CD8-positive, alpha-beta memory T cell (primary cell): ENCODE results near the gene KMT2E. TPM values are rescaled to one million over a fixed set of nuclear protein-coding genes. Genes with fewer than 3 reads are reported as not detected.

ENCODE experiments used
- CTCF ChIA-PET: fragments of 350-600 bp; sonication (Branson Sonifier 250); formaldehyde crosslinking; loops from one replicate; lab custom pipeline; 2021; ENCODE audit warnings: antibody characterized with exemption; lab: Charles Lee
- POLR2A ChIA-PET: fragments of 350-600 bp; sonication (Branson Sonifier 250); formaldehyde crosslinking; loops from one replicate; lab custom pipeline; 2021; ENCODE audit warnings: antibody characterized with exemption; lab: Charles Lee
- DNase-seq, 5 donors: peaks; one replicate each; pipeline versions ENCODE4 v3.0.0 to v3.0.0-alpha.2; 2020 to 2022; ENCODE audit warnings: mixed read lengths in 1 of 5
- H3K27ac ChIP-seq: one replicate; pipeline ENCODE4 v1.7.0; 2013; ENCODE audit warnings: low read depth, mild to moderate bottlenecking, low read length, moderate library complexity
- H3K27me3 ChIP-seq: 2 replicates; pipeline ENCODE4 v1.7.0; 2013; ENCODE audit warnings: low read length, mild to moderate bottlenecking; ENCODE audit not compliant: insufficient read depth, poor library complexity, severe bottlenecking
- H3K36me3 ChIP-seq: 2 replicates; pipeline ENCODE4 v1.7.0; 2013; ENCODE audit warnings: mild to moderate bottlenecking, low read length, moderate library complexity; ENCODE audit not compliant: insufficient read depth
- H3K4me1 ChIP-seq: 2 replicates; pipeline ENCODE4 v1.7.0; 2013; ENCODE audit warnings: mild to moderate bottlenecking, low read length, moderate library complexity; ENCODE audit not compliant: insufficient read depth
- H3K4me3 ChIP-seq: 2 replicates; pipeline ENCODE4 v1.7.0; 2013; ENCODE audit warnings: mild to moderate bottlenecking, low read length
- H3K9me3 ChIP-seq: 2 replicates; pipeline ENCODE4 v1.7.0; 2013; ENCODE audit warnings: mild to moderate bottlenecking, low read length
- H3K27ac Mint-ChIP-seq, 8 donors: one replicate each; pipeline ENCODE4 v1.8.0; 2020 to 2021; ENCODE audit warnings: mixed read lengths in 8 of 8, mild to moderate bottlenecking in 6 of 8, inconsistent platforms in 3 of 8, moderate library complexity in 3 of 8
- H3K27me3 Mint-ChIP-seq, 2 donors: one replicate each; pipeline ENCODE4 v1.8.0; 2020 to 2021; ENCODE audit warnings: mixed read lengths in 2 of 2, mild to moderate bottlenecking in 1 of 2, moderate library complexity in 1 of 2
- H3K36me3 Mint-ChIP-seq, 3 donors: one replicate each; pipeline ENCODE4 v1.8.0; 2020 to 2021; ENCODE audit warnings: mixed read lengths in 3 of 3, inconsistent platforms in 1 of 3, mild to moderate bottlenecking in 1 of 3
- H3K4me1 Mint-ChIP-seq, 3 donors: one replicate each; pipeline ENCODE4 v1.8.0; 2020 to 2021; ENCODE audit warnings: mixed read lengths in 3 of 3, inconsistent platforms in 1 of 3, mild to moderate bottlenecking in 1 of 3
- H3K4me3 Mint-ChIP-seq, 7 donors: one replicate each; pipeline ENCODE4 v1.8.0; 2020 to 2021; ENCODE audit warnings: mixed read lengths in 7 of 7, mild to moderate bottlenecking in 6 of 7, moderate library complexity in 4 of 7, inconsistent platforms in 2 of 7
- H3K9me3 Mint-ChIP-seq, 5 donors: one replicate each; pipeline ENCODE4 v1.8.0; 2020 to 2022; ENCODE audit warnings: mixed read lengths in 5 of 5, mild to moderate bottlenecking in 3 of 5, moderate library complexity in 2 of 5, inconsistent platforms in 1 of 5
- polyA plus RNA-seq: library from polyadenylated mRNA; unstranded; fragments of 300-500 nt; fragmentation: Illumina TruSeq; gene quantifications from one replicate; pipeline ENCODE4 v1.2.3, GENCODE V29; 2021
- total RNA-seq, 2 experiments: library from RNA; stranded (reverse); gene quantifications; one replicate each; pipeline ENCODE4 v1.2.3, GENCODE V29; 2021

The KMT2E gene
- total and polyA plus RNA-seq, 3 experiments from 2014 or later: 81.0 to 237 (median 87.5) TPM

DNA sequence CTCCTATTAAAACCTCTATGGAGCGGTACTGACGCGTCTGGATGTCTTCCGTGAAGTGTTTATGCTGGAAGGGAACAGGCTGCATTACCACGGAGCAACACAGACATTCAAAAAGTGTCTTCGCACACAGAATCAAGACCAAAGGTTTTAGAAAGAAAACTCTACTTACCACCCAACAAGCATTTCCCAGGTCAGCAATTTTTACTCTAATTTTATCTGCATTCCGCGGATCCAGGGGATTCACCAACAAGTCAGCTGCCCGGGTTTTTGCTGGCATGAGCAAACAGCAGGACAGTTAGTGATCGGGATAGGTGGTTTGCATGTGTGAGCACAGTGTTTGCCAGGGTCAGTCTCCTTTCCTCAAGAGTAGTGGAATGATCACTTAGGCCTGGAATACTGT, 118.8 kb downstream of the KMT2E start:
- Histone ChIP-seq H3K9me3 (no peaks in the 10 kb centered on the region), H3K27ac (no peak overlapping the region), H3K36me3 (peaks cover 5% of the 10 kb centered on the region), H3K4me1 (no peaks in the 10 kb centered on the region), H3K4me3 (no peak overlapping the region), H3K27me3 (no peaks in the 10 kb centered on the region)
- Mint-ChIP-seq H3K27ac (no peak overlapping the region), H3K4me1 (peaks cover 28 to 48% (median 37%) of the 10 kb centered on the region in 3 donors), H3K27me3 (no peaks in the 10 kb centered on the region), H3K9me3 (no peaks in the 10 kb centered on the region), H3K4me3 (no peak overlapping the region), H3K36me3 (peaks cover 6 to 80% (median 9%) of the 10 kb centered on the region in 3 donors)
- no peak for DNase-seq
- POLR2A ChIA-PET: interaction anchor here (0.6 kb wide), 1 partner anchor 73 kb away, joined by 5 read pairs; no protein-coding TSS in a partner anchor
- CTCF ChIA-PET: no interaction called here

DNA sequence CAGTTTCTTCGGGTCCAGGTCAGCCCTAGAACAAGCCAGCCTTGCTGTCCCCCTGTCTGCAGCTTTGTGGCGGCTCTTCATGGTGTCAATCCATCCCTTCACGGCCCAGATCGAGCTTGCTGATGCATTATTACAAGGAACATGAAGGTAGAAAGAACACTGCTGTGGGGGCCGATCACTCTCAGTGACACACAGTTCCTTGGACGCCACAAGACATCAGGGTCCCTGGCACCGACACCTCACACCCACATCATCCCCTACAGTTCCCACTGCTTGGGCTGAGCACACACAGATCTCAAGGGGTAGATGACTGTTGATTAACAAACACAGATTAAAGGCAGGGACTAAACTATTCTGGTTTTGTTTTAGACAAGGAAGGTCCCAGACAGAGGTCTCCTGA, 119.4 kb downstream of the KMT2E start:
- POLR2A ChIA-PET: interaction anchor here (0.6 kb wide), 1 partner anchor 74 kb away, joined by 5 read pairs; no protein-coding TSS in a partner anchor
- Mint-ChIP-seq H3K4me3 (no peak overlapping the region), H3K27ac (peak overlapping the region in 4 of 8 donors; percentile 33 to 48 (median 40)), H3K9me3 (no peaks in the 10 kb centered on the region), H3K36me3 (peaks cover 6 to 79% (median 10%) of the 10 kb centered on the region in 3 donors), H3K27me3 (no peaks in the 10 kb centered on the region), H3K4me1 (peaks cover 31 to 52% (median 41%) of the 10 kb centered on the region in 3 donors)
- Histone ChIP-seq H3K27me3 (no peaks in the 10 kb centered on the region), H3K4me1 (no peaks in the 10 kb centered on the region), H3K27ac (no peak overlapping the region), H3K36me3 (peaks cover 5% of the 10 kb centered on the region), H3K4me3 (no peak overlapping the region), H3K9me3 (no peaks in the 10 kb centered on the region)
- CTCF ChIA-PET: no interaction called here
- no peak for DNase-seq

DNA sequence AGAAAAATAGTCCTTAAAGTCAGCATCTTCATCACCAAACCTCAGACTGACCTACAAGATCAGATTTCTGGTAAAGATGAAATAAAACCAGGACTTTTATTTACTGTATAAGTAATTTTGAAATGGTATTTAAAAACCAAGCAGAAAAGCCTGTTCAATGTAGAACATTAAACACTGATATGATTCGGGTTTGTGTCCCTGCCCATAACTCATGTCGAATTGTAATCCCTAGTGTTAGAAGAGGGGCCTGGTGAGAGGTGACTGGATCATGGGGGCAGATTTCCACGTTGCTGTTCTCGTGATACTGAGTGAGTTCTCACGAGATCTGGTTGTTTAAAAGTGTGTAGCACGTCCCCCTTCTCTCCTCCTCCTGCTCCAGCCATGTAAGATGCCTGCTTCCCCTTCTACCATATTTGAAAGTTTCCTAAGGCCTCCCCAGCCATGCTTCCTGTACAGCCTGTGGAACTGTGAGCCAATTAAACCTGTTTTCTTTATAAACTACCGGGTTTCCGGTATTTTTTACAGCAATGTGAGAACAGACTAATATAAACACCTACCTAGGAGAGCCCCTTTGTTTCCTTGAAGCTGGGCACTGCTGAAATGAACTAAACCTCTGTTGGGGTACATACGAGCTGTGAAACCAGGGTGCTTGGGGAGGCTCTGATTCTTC, 120.1 kb downstream of the KMT2E start:
- Mint-ChIP-seq H3K36me3 (peaks cover 9 to 82% (median 15%) of the 10 kb centered on the region in 3 donors), H3K9me3 (no peaks in the 10 kb centered on the region), H3K4me3 (no peak overlapping the region), H3K4me1 (peaks cover 35 to 52% (median 45%) of the 10 kb centered on the region in 3 donors), H3K27me3 (no peaks in the 10 kb centered on the region), H3K27ac (peak overlapping the region in 4 of 8 donors; percentile 35 to 55 (median 45))
- CTCF ChIA-PET: interaction anchor here (0.6 kb wide), 1 partner anchor 62 kb away, joined by 5 read pairs; no protein-coding TSS in a partner anchor
- H3K27me3 ChIP-seq: no peaks in the 10 kb centered on the region
- no peak overlapping the region for H3K4me3 ChIP-seq
- no peaks in the 10 kb centered on the region for H3K4me1 ChIP-seq
- H3K9me3 ChIP-seq: no peaks in the 10 kb centered on the region
- no peak overlapping the region for H3K27ac ChIP-seq
- DNase-seq: no peak
- H3K36me3 ChIP-seq: peaks cover 7% of the 10 kb centered on the region
- POLR2A ChIA-PET: no interaction called here

DNA sequence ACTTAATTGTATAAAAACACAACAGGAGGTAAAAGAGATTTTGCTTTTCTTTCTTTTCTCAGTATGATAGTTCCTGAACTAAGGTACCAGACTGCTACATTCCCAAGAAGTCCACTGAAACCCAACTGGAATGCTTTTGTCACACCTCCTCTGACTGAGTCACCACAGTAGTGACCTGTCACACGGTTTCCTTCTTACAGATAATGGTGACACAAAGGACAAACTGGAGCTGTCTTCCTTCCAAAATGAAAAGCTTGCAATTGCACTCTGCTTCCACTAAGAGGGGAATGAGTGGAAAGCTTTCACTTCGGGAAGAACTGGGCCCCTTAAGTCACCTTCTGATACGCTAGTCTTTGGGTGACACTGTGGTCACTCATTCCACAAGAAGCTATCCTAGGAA, 122.2 kb downstream of the KMT2E start:
- Mint-ChIP-seq H3K4me1 (peaks cover 29 to 52% (median 46%) of the 10 kb centered on the region in 3 donors), H3K4me3 (no peak overlapping the region), H3K36me3 (peaks cover 12 to 80% (median 20%) of the 10 kb centered on the region in 3 donors), H3K27ac (peak overlapping the region in 1 of 8 donors; percentile 69), H3K9me3 (no peaks in the 10 kb centered on the region), H3K27me3 (no peaks in the 10 kb centered on the region)
- H3K4me1 ChIP-seq: no peaks in the 10 kb centered on the region
- H3K27ac ChIP-seq: no peak overlapping the region
- peaks cover 10% of the 10 kb centered on the region for H3K36me3 ChIP-seq
- ChIA-PET CTCF (interaction anchor here (0.8 kb wide), 1 partner anchor 293 kb away, joined by 3 read pairs; no protein-coding TSS in a partner anchor), POLR2A (no interaction called here)
- no peaks in the 10 kb centered on the region for H3K9me3 ChIP-seq
- H3K4me3 ChIP-seq: no peak overlapping the region
- DNase-seq: no peak
- no peaks in the 10 kb centered on the region for H3K27me3 ChIP-seq

DNA sequence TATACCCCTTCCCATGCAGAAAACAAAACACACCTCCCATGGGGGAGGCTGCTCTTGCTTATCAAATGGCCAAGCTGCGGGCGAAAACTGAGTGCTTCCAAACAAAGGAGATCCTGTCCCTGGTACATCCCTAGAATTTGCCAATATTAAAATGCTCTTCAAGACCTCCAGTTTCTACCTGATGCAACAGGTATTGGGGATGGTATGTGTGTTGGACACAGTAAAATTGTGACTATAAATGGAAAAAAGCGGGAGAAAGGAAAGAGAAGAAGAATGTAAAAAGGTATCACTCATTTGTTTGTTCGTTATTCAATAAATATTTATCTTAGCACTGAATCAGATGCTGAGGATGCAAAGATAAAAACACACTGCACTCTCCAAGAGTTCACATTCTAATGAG, 123.9 kb downstream of the KMT2E start:
- POLR2A ChIA-PET: no interaction called here

DNA sequence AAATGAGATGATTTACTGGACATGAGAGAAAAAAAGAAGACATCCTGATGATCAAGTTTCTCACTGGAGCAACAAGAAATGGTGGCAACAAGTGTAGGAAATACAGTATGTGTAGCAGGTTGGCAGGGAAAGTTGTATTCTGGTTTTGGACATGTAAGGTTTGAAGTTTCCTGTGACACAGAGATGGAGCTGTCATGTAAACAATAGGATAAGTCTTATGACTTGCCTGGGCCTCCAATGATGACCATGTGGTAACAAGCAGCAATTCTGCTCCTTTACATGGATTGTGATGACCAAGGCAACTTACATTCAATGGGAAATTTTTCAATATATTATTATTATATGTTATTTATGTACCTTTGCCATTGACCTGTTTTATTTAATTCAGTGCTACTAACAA, 125.4 kb downstream of the KMT2E start:
- Histone ChIP-seq H3K27ac (no peak overlapping the region), H3K4me3 (no peak overlapping the region), H3K9me3 (no peaks in the 10 kb centered on the region), H3K27me3 (no peaks in the 10 kb centered on the region), H3K4me1 (no peaks in the 10 kb centered on the region), H3K36me3 (peaks cover 15% of the 10 kb centered on the region)
- ChIA-PET CTCF (interaction anchor here (1.0 kb wide), 1 partner anchor 299 kb away, joined by 3 read pairs; no protein-coding TSS in a partner anchor), POLR2A (no interaction called here)
- no peak overlapping the region for H3K4me3 Mint-ChIP-seq
- DNase-seq: no peak
- H3K36me3 Mint-ChIP-seq: peaks cover 19 to 84% (median 34%) of the 10 kb centered on the region in 3 donors
- peaks cover 18 to 34% (median 32%) of the 10 kb centered on the region in 3 donors for H3K4me1 Mint-ChIP-seq
- H3K9me3 Mint-ChIP-seq: no peaks in the 10 kb centered on the region
- H3K27ac Mint-ChIP-seq: peak overlapping the region in 3 of 8 donors; percentile 2 to 10 (median 3)
- no peaks in the 10 kb centered on the region for H3K27me3 Mint-ChIP-seq

More for the DNA sequence above, 123.9 kb downstream of the KMT2E start:
- no peak for DNase-seq
- H3K9me3 ChIP-seq: no peaks in the 10 kb centered on the region
- Mint-ChIP-seq H3K9me3 (no peaks in the 10 kb centered on the region), H3K4me3 (no peak overlapping the region), H3K27me3 (no peaks in the 10 kb centered on the region), H3K36me3 (peaks cover 15 to 84% (median 29%) of the 10 kb centered on the region in 3 donors), H3K4me1 (peaks cover 22 to 45% (median 41%) of the 10 kb centered on the region in 3 donors), H3K27ac (peak overlapping the region in 2 of 8 donors; percentile 2)
- H3K27me3 ChIP-seq: no peaks in the 10 kb centered on the region
- no peak overlapping the region for H3K4me3 ChIP-seq
- CTCF ChIA-PET: no interaction called here
- no peaks in the 10 kb centered on the region for H3K4me1 ChIP-seq
- peaks cover 15% of the 10 kb centered on the region for H3K36me3 ChIP-seq
- no peak overlapping the region for H3K27ac ChIP-seq

DNA sequence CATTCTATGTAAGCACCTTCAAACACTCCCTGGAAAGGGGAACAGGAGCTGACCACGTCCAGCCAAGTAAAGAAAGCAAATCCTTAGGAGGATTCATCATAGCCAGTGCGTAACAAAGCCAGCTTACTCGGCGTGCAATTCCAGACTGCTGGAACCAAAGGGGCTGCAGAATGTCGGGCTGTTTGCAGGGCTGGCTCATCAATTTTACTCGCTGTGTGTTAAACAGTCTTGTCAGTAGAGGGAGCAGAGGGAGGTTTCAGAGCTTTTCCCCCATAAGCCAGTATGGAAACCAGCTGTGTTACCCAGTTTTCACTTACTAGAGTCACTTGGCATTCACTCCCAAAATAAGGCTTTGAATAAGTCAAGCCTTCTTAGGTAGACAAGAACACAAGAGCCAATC, 127.1 kb downstream of the KMT2E start:
- Mint-ChIP-seq H3K9me3 (no peaks in the 10 kb centered on the region), H3K36me3 (peaks cover 19 to 83% (median 36%) of the 10 kb centered on the region in 3 donors), H3K27me3 (no peaks in the 10 kb centered on the region), H3K4me1 (peaks cover 14 to 27% (median 26%) of the 10 kb centered on the region in 3 donors), H3K4me3 (no peak overlapping the region), H3K27ac (peak overlapping the region in 2 of 8 donors; percentile 43 to 47)
- Histone ChIP-seq H3K9me3 (no peaks in the 10 kb centered on the region), H3K36me3 (peaks cover 15% of the 10 kb centered on the region), H3K27me3 (no peaks in the 10 kb centered on the region), H3K4me3 (no peak overlapping the region), H3K27ac (no peak overlapping the region), H3K4me1 (no peaks in the 10 kb centered on the region)
- CTCF ChIA-PET: interaction anchor here (1.3 kb wide), 1 partner anchor 11 kb away, joined by 5 read pairs; no protein-coding TSS in a partner anchor
- DNase-seq: no peak
- POLR2A ChIA-PET: no interaction called here

DNA sequence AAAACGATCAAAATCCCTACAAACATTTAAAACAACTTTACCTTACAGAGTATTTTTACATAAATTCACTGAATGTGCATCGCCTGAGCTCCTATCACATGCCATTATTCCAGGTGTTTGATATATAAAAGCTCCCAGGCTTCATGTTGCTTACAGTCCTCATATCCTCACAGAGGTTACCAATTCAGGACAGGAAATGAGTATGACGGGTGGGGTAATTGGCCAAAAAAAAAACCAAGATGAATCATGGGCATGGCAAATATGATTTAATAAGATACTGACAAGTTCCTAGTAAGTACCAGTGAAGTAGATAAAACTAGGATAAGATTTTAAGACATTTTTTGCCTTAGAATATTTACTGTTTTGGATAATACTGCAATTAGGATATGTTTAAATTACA, 135.8 kb downstream of the KMT2E start:
- no peak overlapping the region for H3K27ac Mint-ChIP-seq
- no peaks in the 10 kb centered on the region for H3K27me3 Mint-ChIP-seq
- no peak overlapping the region for H3K4me3 ChIP-seq
- ChIA-PET POLR2A (no interaction called here), CTCF (no interaction called here)
- no peak for DNase-seq
- H3K27me3 ChIP-seq: no peaks in the 10 kb centered on the region
- H3K4me1 Mint-ChIP-seq: peaks cover 9 to 30% (median 12%) of the 10 kb centered on the region in 3 donors
- H3K36me3 ChIP-seq: no peaks in the 10 kb centered on the region
- H3K4me3 Mint-ChIP-seq: no peak overlapping the region
- no peaks in the 10 kb centered on the region for H3K9me3 Mint-ChIP-seq
- H3K4me1 ChIP-seq: no peaks in the 10 kb centered on the region
- H3K9me3 ChIP-seq: no peaks in the 10 kb centered on the region
- no peak overlapping the region for H3K27ac ChIP-seq
- peaks cover 0 to 47% (median 13%) of the 10 kb centered on the region in 3 donors for H3K36me3 Mint-ChIP-seq
